ENCODE measurements around the gene LAMB4. TPM values are rescaled to one million over a fixed set of nuclear protein-coding genes. Genes with fewer than 3 reads are reported as not detected.

Gene LAMB4
- total and polyA plus RNA-seq, 2 of the 8 experiments (the other 6 are each of a cell fraction or from before 2014, with no cell fraction given): not detected

DNA sequence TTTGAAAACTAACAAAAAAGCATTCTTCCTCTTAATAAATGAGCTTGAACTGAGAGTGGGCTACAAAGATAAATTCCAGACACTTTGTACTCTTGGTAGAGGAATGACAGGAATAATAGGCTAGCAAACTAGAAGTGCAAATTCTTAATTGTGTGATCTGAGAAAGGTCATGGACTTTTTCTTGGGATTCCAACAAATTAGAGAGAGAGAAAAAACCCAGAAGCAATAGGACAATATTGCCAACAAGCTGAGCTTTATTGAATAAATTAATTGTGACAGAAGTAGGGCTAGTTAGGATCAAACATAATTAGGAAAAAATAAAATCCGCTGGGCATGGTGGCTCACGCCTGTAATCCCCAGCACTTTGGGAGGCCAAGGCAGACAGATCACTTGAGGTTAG lies 85.8 kb downstream of the LAMB4 start:
- Histone ChIP-seq H2BK120ac (replicated peaks; ENCODE audit: low read depth, low read length) (no peak overlapping the region), H2BK15ac (ENCODE audit: low read length) (no peak overlapping the region), H2BK12ac (ENCODE audit: low read depth, low read length) (no peak overlapping the region), H3K4me1 (replicated peaks in 1 of 4; ENCODE audit: control insufficient read depth in 3 of 4, insufficient read depth in 4 of 4, low read length in 3 of 4) (no peaks in the 10 kb centered on the region), H2AFZ (ENCODE audit: low read length) (no peak overlapping the region), H3K23me2 (ENCODE audit: low read depth, low read length) (0 out of 2 replicates have a peak, but pooled peaks cover 1% of the 10 kb centered on the region), H3K79me2 (ENCODE audit: control insufficient read depth in 1 of 2, insufficient read depth in 2 of 2, low read length in 2 of 2) (no peaks in the 10 kb centered on the region), H3K56ac (replicated peaks; ENCODE audit: insufficient read length, low read depth, low read length) (no peak overlapping the region), H3K79me1 (ENCODE audit: low read depth, low read length) (no peaks in the 10 kb centered on the region), H4K8ac (ENCODE audit: extremely low read depth, insufficient read depth, low read length) (no peak overlapping the region), H3K4me3 (ENCODE audit: extremely low read depth in 1 of 4, insufficient read depth in 2 of 4, low read depth in 3 of 4, low read length in 4 of 4) (no peak overlapping the region), H3K27me3 (replicated peaks in 1 of 4; ENCODE audit: control insufficient read depth in 3 of 4, extremely low read depth in 1 of 4, insufficient read depth in 3 of 4, low read length in 3 of 4) (no peaks in the 10 kb centered on the region), H2BK20ac (ENCODE audit: low read length) (no peak overlapping the region), H4K91ac (replicated peaks; ENCODE audit: insufficient read length, low read length) (no peak overlapping the region), H3K4ac (replicated peaks; ENCODE audit: insufficient read length, low read depth, low read length) (no peak overlapping the region), H3K18ac (ENCODE audit: extremely low read depth, low read length) (no peak overlapping the region), H4K20me1 (replicated peaks in 1 of 2; ENCODE audit: control insufficient read depth in 1 of 2, insufficient read depth in 2 of 2, low read length in 2 of 2) (no peaks in the 10 kb centered on the region), H3K9ac (replicated peaks in 1 of 4; ENCODE audit: extremely low read depth in 1 of 4, low read depth in 3 of 4, low read length in 3 of 4) (no peak overlapping the region), H3K14ac (ENCODE audit: insufficient read length) (no peak overlapping the region), H2AK5ac (ENCODE audit: low read depth, low read length) (no peak overlapping the region), H3K23ac (ENCODE audit: insufficient read length) (no peak overlapping the region), H3K36me3 (ENCODE audit: control insufficient read depth in 2 of 4, insufficient read depth in 4 of 4, low read length in 3 of 4) (no peaks in the 10 kb centered on the region), H3K4me2 (ENCODE audit: insufficient read depth in 1 of 2, low read depth in 2 of 2, low read length in 2 of 2) (no peak overlapping the region), H3K9me3 (ENCODE audit: insufficient read depth in 2 of 2, low read depth in 1 of 2, low read length in 1 of 2) (no peaks in the 10 kb centered on the region), H2BK5ac (ENCODE audit: low read depth, low read length) (no peak overlapping the region), H4K5ac (ENCODE audit: insufficient read length, low read depth, low read length) (no peak overlapping the region), H3K27ac (ENCODE audit: low read depth, low read length) (no peak overlapping the region)
- DNase-seq (ENCODE audit: low read depth in 1 of 2, low spot score in 2 of 2): no peak
- POLR2A ChIA-PET (ENCODE audit: partially characterized antibody): no interaction called here
- TF ChIP-seq JUND (IDR thresholded peaks at IDR 0.05; ENCODE audit: low read length) (no peak), POLR2AphosphoS5 (IDR thresholded peaks at IDR 0.05; ENCODE audit: low read depth, low read length) (no peak), TAF1 (IDR thresholded peaks at IDR 0.05; ENCODE audit: low read depth, low read length) (no peak), SIN3A (conservative IDR thresholded peaks at IDR 0.05 in 1 of 2, IDR thresholded peaks at IDR 0.05 in 1 of 2; ENCODE audit: low read depth in 1 of 2, low read length in 2 of 2) (no peak), BACH1 (IDR thresholded peaks at IDR 0.05; ENCODE audit: low read length) (no peak), RBBP5 (IDR thresholded peaks at IDR 0.05; ENCODE audit: borderline replicate concordance, low read depth, low read length) (no peak), SRF (IDR thresholded peaks at IDR 0.05; ENCODE audit: low read depth, low read length) (no peak)
- WGBS, 2 experiments (ENCODE audit: extremely low coverage in 1 of 2, insufficient coverage in 1 of 2, insufficient read length in 1 of 2, insufficient replicate concordance in 2 of 2, low coverage in 1 of 2, low lambda C conversion rate in 2 of 2, missing lambda C conversion rate in 1 of 2): 97% methylated on average over 2 of the region's 2 CpGs; no CpG with 5 or more reads in 1 of the 2 experiments
- CTCF ChIA-PET (ENCODE audit: partially characterized antibody): interaction anchor here (0.7 to 0.8 kb wide), 2 partner anchors 11 to 102 kb away, joined by 3 to 4 read pairs; no protein-coding TSS in a partner anchor
- no peak for FAIRE-seq

All from H1 (cell line).